HCT116 (cell line): ENCODE results near the gene JOSD1. TPM values are rescaled to one million over a fixed set of nuclear protein-coding genes. Genes with fewer than 3 reads are reported as not detected.

Source experiments
- ATAC-seq: fragments of 200-7000 bp; cut with Tn5 transposase; 2 replicates; pipeline ENCODE4 v1.9.1; 2020; ENCODE audit warnings: mild to moderate bottlenecking, moderate library complexity
- BruUV-seq: library from RNA; stranded (reverse); fragments of 400-500 nt; replicated peaks from 2 replicates; lab custom pipeline; 2021; lab: Mats Ljungman, UMichigan
- CTCF ChIA-PET: fragments of 300-600 bp; sonication (Branson Sonifier 250); formaldehyde crosslinking; loops from one replicate; lab custom pipeline; 2021; ENCODE audit warnings: antibody characterized with exemption; lab: Charles Lee
- POLR2A ChIA-PET: fragments of 300-600, 350-600 bp; sonication (Branson Sonifier 250); formaldehyde crosslinking; loops from one replicate; lab custom pipeline; 2021; ENCODE audit warnings: antibody characterized with exemption; lab: Charles Lee
- RAD21 ChIA-PET, 2 experiments: fragments of 300-600 bp; sonication (Branson Sonifier 250); formaldehyde crosslinking; loops; one replicate each; lab custom pipeline; 2023; ENCODE audit warnings: low total read pairs in 2 of 2; ENCODE audit not compliant: uncharacterized antibody in 2 of 2, unreplicated experiment in 2 of 2, low non-redundant PET in 1 of 2; lab: Charles Lee
- DNase-seq: peaks from one replicate; pipeline ENCODE4 v3.0.0-alpha.2; 2010; ENCODE audit warnings: low read depth, low spot score
- H2AFZ ChIP-seq: fragments of 200-600 bp; shearing (Covaris generic), sonication (generic); 2 replicates; pipeline ENCODE4 v1.6.1; 2017; ENCODE audit warnings: low read depth, mixed run types, mixed read lengths, antibody characterized with exemption, low read length; ENCODE audit not compliant: poor library complexity, severe bottlenecking
- H3K27ac ChIP-seq: 2 replicates; pipeline ENCODE4 v1.5.1; 2012; ENCODE audit warnings: low read depth, low read length
- H3K27me3 ChIP-seq: fragments of 200-600 bp; sonication (generic); 2 replicates; pipeline ENCODE4 v1.6.1; 2016; ENCODE audit warnings: mixed run types, low read length, mixed read lengths; ENCODE audit not compliant: insufficient read depth
- H3K36me3 ChIP-seq, 2 experiments: fragments of 200-500 bp in 1 of 2; fragments of 200-600 bp in 1 of 2; sonication (Bioruptor generic) in 1 of 2; sonication (generic) in 1 of 2; 2 replicates each; pipeline versions ENCODE4 v1.5.1 to v1.6.1; 2014 to 2016; ENCODE audit warnings: low read length in 2 of 2, inconsistent platforms in 1 of 2, mixed read lengths in 1 of 2, mixed run types in 1 of 2; ENCODE audit not compliant: insufficient read depth in 2 of 2, control insufficient read depth in 1 of 2
- H3K4me1 ChIP-seq, 2 experiments: fragments of 200-600 bp in 1 of 2; sonication (generic) in 1 of 2; 2 replicates each; pipeline versions ENCODE4 v1.5.1 to v1.6.1; 2012 to 2017; ENCODE audit warnings: low read length in 2 of 2, inconsistent platforms in 1 of 2, mild to moderate bottlenecking in 1 of 2, mixed read lengths in 1 of 2, mixed run types in 1 of 2, moderate library complexity in 1 of 2; ENCODE audit not compliant: insufficient read depth in 2 of 2, control insufficient read depth in 1 of 2
- H3K4me2 ChIP-seq: fragments of 200-600 bp; sonication (generic); 2 replicates; pipeline ENCODE4 v1.6.1; 2017; ENCODE audit warnings: mixed run types, low read length, mixed read lengths
- H3K4me3 ChIP-seq, 2 experiments: fragments of 200-600 bp in 1 of 2; sonication (generic) in 1 of 2; replicated peaks in 1 of 2; 2 replicates each; pipeline ENCODE4 v1.5.1; 2011 to 2016; ENCODE audit warnings: low read length in 2 of 2, control low read depth in 1 of 2, low read depth in 1 of 2, mild to moderate bottlenecking in 1 of 2, mixed read lengths in 1 of 2, mixed run types in 1 of 2
- H3K79me2 ChIP-seq: fragments of 200-600 bp; sonication (generic); 2 replicates; pipeline ENCODE4 v1.6.1; 2017; ENCODE audit warnings: mild to moderate bottlenecking, mixed run types, low read length, moderate library complexity, mixed read lengths; ENCODE audit not compliant: insufficient read depth
- H3K9ac ChIP-seq: fragments of 200-600 bp; sonication (generic); 2 replicates; pipeline ENCODE4 v1.6.1; 2016; ENCODE audit warnings: low read length, mixed read lengths
- H3K9me2 ChIP-seq: fragments of 200-600 bp; sonication (generic), shearing (Covaris generic); 2 replicates; pipeline ENCODE4 v1.6.1; 2017; ENCODE audit warnings: mixed run types, mild to moderate bottlenecking, moderate library complexity; ENCODE audit not compliant: insufficient read depth
- H3K9me3 ChIP-seq, 2 experiments: fragments of 200-500 bp in 1 of 2; fragments of 200-600 bp in 1 of 2; sonication (Bioruptor generic) in 1 of 2; sonication (generic) in 1 of 2; 2 replicates each; pipeline ENCODE4 v1.6.1; 2014 to 2017; ENCODE audit warnings: low read length in 2 of 2, mixed read lengths in 2 of 2, inconsistent platforms in 1 of 2, low read depth in 1 of 2, mild to moderate bottlenecking in 1 of 2, mixed run types in 1 of 2, moderate library complexity in 1 of 2; ENCODE audit not compliant: control insufficient read depth in 1 of 2, insufficient read depth in 1 of 2
- H4K20me1 ChIP-seq: fragments of 200-600 bp; sonication (generic), shearing (Covaris generic); 2 replicates; pipeline ENCODE4 v1.6.1; 2017; ENCODE audit warnings: mixed run types, mild to moderate bottlenecking, moderate library complexity; ENCODE audit not compliant: insufficient read depth
- CBX3 ChIP-seq: IDR thresholded peaks from 2 replicates; pipeline ENCODE4 v1.6.1; 2012; ENCODE audit warnings: low read depth
- ELF1 ChIP-seq: IDR thresholded peaks from 2 replicates; pipeline ENCODE4 v1.6.1; 2012; ENCODE audit warnings: low read depth, borderline replicate concordance
- FOSL1 ChIP-seq: IDR thresholded peaks from 2 replicates; pipeline ENCODE4 v1.6.1; 2012; ENCODE audit warnings: low read depth
- POLR2AphosphoS5 ChIP-seq: IDR thresholded peaks from 2 replicates; pipeline ENCODE4 v1.6.1; 2011; ENCODE audit warnings: mild to moderate bottlenecking, low read depth, low read length, moderate library complexity
- ZFX ChIP-seq: fragments of 450-650 bp; IDR thresholded peaks from 2 replicates; pipeline ENCODE4 v1.6.1; 2017
- intact Hi-C: fragments of 100-400 bp; cut with micrococcal nuclease; formaldehyde crosslinking; loops from 2 replicates; pipeline ENCODE4 v1.10.0; 2022
- total RNA-seq: library from RNA; stranded (reverse); gene quantifications from one replicate; pipeline ENCODE4 v1.2.1, GENCODE V29; 2021; ENCODE audit not compliant: unreplicated experiment
- TF ChIP-seq, protein P1 (sequence below): IDR thresholded peaks from 2 replicates; pipeline ENCODE4 v1.6.1; 2011; ENCODE audit warnings: mild to moderate bottlenecking, low read length, moderate library complexity; ENCODE audit not compliant: insufficient replicate concordance; ENCODE audit errors: extremely low read depth

Gene JOSD1
- total RNA-seq, 1 experiment from 2014 or later: 67.3 TPM

- Histone ChIP-seq H3K27ac (no peak overlapping the region), H3K27me3 (no peaks in the 10 kb centered on the region), H3K4me2 (no peak overlapping the region), H3K9me2 (no peaks in the 10 kb centered on the region), H4K20me1 (no peaks in the 10 kb centered on the region), H2AFZ (no peak overlapping the region), H3K9ac (no peak overlapping the region), H3K4me3 (no peak overlapping the region), H3K4me1 (no peaks in the 10 kb centered on the region), H3K79me2 (no peaks in the 10 kb centered on the region), H3K9me3 (no peaks in the 10 kb centered on the region), H3K36me3 (peaks cover 37 to 43% of the 10 kb centered on the region in 2 experiments; a peak in 3 of 4 replicates)
- CTCF ChIA-PET: interaction anchor here (1.5 to 1.6 kb wide), 3 partner anchors 9 to 34 kb away, joined by 4 to 9 read pairs (median 6); no protein-coding TSS in a partner anchor
- RAD21 ChIA-PET: no interaction called here
- no peak for ATAC-seq
- POLR2A ChIA-PET: no interaction called here
- no TSS peak for BruUV-seq
- TF ChIP-seq POLR2AphosphoS5 (peak; percentile 14; the same call in 1 of the 2 replicates), ELF1 (no peak), FOSL1 (no peak), ZFX (no peak)
- TF ChIP-seq, protein P1, sequence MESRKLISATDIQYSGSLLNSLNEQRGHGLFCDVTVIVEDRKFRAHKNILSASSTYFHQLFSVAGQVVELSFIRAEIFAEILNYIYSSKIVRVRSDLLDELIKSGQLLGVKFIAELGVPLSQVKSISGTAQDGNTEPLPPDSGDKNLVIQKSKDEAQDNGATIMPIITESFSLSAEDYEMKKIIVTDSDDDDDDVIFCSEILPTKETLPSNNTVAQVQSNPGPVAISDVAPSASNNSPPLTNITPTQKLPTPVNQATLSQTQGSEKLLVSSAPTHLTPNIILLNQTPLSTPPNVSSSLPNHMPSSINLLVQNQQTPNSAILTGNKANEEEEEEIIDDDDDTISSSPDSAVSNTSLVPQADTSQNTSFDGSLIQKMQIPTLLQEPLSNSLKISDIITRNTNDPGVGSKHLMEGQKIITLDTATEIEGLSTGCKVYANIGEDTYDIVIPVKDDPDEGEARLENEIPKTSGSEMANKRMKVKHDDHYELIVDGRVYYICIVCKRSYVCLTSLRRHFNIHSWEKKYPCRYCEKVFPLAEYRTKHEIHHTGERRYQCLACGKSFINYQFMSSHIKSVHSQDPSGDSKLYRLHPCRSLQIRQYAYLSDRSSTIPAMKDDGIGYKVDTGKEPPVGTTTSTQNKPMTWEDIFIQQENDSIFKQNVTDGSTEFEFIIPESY: no peak
- no peak for DNase-seq
- intact Hi-C loops: no loop called here
Measured at GRCh38 chr22:38731703-38732161, 31.0 kb upstream of the JOSD1 start.

DNA sequence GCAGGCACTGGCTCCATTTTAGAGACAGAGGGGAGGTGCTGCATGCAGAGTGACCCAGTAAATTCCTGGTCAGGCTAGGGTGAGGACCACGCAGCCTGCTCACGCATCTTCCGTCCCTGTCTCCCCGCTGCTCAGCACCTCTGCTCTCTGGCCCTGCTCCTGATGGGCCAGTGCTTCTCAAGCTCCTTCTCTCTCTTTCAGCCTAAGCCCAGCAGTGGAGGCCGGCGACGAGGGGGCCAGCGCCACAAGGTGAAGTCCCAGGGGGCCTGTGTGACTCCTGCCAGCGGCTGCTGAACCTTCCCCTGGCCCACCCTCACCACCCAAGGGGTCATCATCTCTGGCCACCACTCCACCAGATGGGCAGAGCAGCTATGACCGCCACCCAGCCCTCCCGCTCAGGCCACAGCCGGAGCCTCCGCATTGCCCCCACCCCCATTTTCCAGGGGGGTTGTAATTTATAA, 29.7 kb upstream of the JOSD1 start:
- RAD21 ChIA-PET: no interaction called here
- DNase-seq: no peak
- Histone ChIP-seq H3K9me3 (no peaks in the 10 kb centered on the region), H3K27me3 (no peaks in the 10 kb centered on the region), H3K4me1 (no peaks in the 10 kb centered on the region), H3K27ac (no peak overlapping the region)
- intact Hi-C loops: no loop called here
- no peak for TF ChIP-seq CBX3
- TF ChIP-seq, all 23 proteins: peak for 0
- Histone ChIP-seq H3K4me2 (no peak overlapping the region), H3K79me2 (no peaks in the 10 kb centered on the region), H3K9ac (no peak overlapping the region), H2AFZ (no peak overlapping the region), H3K9me2 (no peaks in the 10 kb centered on the region), H4K20me1 (no peaks in the 10 kb centered on the region), H3K36me3 (peaks cover 40 to 49% of the 10 kb centered on the region in 2 experiments; a peak in 3 of 4 replicates), H3K4me3 (no peak overlapping the region)
- no TSS peak for BruUV-seq
- POLR2A ChIA-PET: no interaction called here
- ATAC-seq: no peak
- CTCF ChIA-PET: interaction anchor here (1.6 kb wide), 1 partner anchor 12 kb away, joined by 4 read pairs; no protein-coding TSS in a partner anchor
